ENCODE data around the gene ZNF419.
A peak's percentile ranks its signal among the peaks of the same experiment; 100 is the strongest.
"Not testable (repeated sequence)": the region's sequence is repeated elsewhere in the genome, so short reads cannot be mapped to it uniquely, and the experiment has no call there.

The ZNF419 gene

DNA sequence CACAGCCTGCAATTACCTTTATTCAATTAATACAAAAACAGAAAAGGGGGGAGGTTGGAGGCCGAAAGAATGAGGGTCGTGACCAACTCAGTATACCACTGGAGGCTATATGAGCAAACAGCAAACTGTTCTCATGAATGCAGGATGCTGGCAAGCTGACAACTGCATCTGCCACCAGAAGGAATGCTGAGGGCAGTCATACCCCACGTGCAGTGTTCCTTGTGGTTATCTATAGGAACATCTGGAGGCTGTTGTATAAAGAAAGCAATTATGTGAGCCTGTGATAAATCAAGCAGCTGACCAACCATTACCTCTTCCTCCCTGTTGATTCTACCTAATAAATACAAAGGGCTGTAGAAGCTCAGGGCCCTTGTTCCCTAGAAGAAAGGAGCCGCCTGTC lies 30.5 kb downstream of the ZNF419 start:
- not testable (repeated sequence) for DNase-seq (ENCODE audit: low read depth, low spot score); H3K4me3 ChIP-seq (ENCODE audit: low read length)

DNA sequence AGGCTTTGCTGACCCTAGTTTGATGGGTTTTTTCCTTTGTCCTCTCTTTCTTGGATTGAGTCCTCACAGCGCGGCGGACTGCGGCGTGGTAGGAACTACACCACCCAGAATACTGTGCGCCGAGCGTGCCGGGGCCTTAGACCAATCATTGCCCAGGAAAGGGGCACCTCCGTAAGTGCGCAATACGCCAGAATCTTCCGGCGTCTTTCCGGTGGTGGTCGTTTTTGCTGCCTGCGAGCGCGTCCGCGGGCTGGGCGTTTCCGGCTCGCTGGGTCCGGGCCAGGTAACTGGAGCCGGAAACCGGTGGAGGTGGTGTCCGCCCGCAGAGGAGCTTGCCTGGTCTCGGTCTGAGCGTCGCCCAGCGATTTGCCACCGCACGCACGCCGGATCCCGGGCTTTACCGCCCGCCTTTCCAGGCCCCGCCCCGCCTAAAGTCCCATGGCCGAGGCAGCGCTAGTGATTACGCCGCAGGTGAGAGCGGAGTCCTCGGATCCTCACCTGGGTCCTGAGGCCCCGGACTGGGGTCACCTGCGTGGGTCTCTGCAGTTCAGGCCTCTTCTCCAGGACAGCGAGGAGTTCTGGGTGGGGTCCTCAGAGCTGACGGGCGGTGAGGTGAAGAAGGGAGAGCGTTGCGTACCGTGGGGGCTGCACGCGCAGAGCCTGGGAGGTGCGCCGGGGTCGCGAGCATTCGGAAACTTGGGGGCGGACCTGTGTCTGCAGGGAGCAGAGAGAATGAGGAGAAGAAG lies 39.8 kb downstream of the ZNF419 start, which contains the start of gene ZNF549:
ZNF549 (plus strand) TSS at position 221 of the 746 bp plus-strand sequence; CDS start at position 439, 218 bp downstream.
- peak within 1 kb of the TSS; percentile 82 for H3K4me3 ChIP-seq (ENCODE audit: low read length)
- DNase-seq (ENCODE audit: low read depth, low spot score), result peak; percentile 92

DNA sequence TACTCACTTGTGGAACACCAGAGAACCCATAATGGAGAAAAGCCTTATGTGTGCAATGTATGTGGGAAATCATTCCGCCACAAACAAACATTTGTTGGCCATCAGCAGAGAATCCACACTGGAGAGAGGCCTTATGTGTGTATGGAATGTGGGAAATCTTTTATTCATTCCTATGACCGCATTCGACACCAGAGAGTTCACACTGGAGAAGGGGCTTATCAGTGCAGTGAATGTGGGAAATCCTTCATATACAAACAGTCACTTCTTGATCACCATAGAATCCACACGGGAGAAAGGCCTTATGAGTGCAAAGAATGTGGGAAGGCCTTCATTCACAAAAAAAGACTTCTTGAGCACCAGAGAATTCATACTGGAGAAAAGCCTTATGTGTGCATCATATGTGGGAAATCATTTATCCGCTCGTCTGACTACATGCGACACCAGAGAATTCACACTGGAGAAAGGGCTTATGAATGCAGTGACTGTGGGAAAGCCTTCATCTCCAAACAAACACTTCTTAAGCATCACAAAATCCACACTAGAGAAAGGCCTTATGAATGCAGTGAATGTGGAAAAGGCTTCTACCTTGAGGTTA lies 50.5 kb downstream of the ZNF419 start:
- no peak for DNase-seq (ENCODE audit: low read depth, low spot score)
- no peak overlapping the region for H3K4me3 ChIP-seq (ENCODE audit: low read length)
